Keratinocyte (primary cell): ENCODE data around the gene COG4. TPM values are rescaled to one million over a fixed set of nuclear protein-coding genes. Genes with fewer than 3 reads are reported as not detected.

ENCODE experiments used
- DNase-seq: peaks from one replicate; pipeline ENCODE4 v3.0.0-alpha.2; 2011; ENCODE audit warnings: low read depth, missing footprints, low spot score
- FAIRE-seq: peaks from 2 replicates; lab custom pipeline; 2011; peaks lifted over from hg19 to GRCh38; lab: Jason Lieb, UNC
- H2AFZ ChIP-seq: 2 replicates; pipeline ENCODE4 v1.6.0; 2012; ENCODE audit warnings: low read length, control low read depth, inconsistent platforms; ENCODE audit not compliant: control insufficient read depth
- H3K27ac ChIP-seq: 2 replicates; pipeline ENCODE4 v1.5.1; 2011; ENCODE audit warnings: low read length; ENCODE audit not compliant: control insufficient read depth, insufficient read depth
- H3K27me3 ChIP-seq: 3 replicates; pipeline ENCODE4 v1.6.0; 2011; ENCODE audit warnings: low read length; ENCODE audit not compliant: control insufficient read depth, insufficient read depth; ENCODE audit errors: extremely low read depth
- H3K36me3 ChIP-seq, 2 experiments: 2 replicates in 1 of 2; 3 replicates in 1 of 2; pipeline ENCODE4 v1.5.1; 2011; ENCODE audit warnings: low read length in 2 of 2, mild to moderate bottlenecking in 1 of 2; ENCODE audit not compliant: control insufficient read depth in 2 of 2, insufficient read depth in 2 of 2; ENCODE audit errors: extremely low read depth in 1 of 2
- H3K4me1 ChIP-seq: 3 replicates; pipeline ENCODE4 v1.5.1; 2011; ENCODE audit warnings: low read length; ENCODE audit not compliant: control insufficient read depth, insufficient read depth; ENCODE audit errors: extremely low read depth
- H3K4me2 ChIP-seq: 3 replicates; pipeline ENCODE4 v1.6.0; 2011; ENCODE audit warnings: low read depth, low read length; ENCODE audit not compliant: control insufficient read depth, insufficient read depth; ENCODE audit errors: extremely low read depth
- H3K4me3 ChIP-seq, 3 experiments: fragments of 200-600 bp in 1 of 3; sonication (generic) in 1 of 3; 2 replicates in 2 of 3; 3 replicates in 1 of 3; pipeline ENCODE4 v1.5.1; 2011 to 2016; ENCODE audit warnings: low read length in 3 of 3, mild to moderate bottlenecking in 3 of 3, control low read depth in 2 of 3, inconsistent platforms in 1 of 3, low read depth in 1 of 3, mixed read lengths in 1 of 3, mixed run types in 1 of 3, moderate library complexity in 1 of 3; ENCODE audit not compliant: control insufficient read depth in 2 of 3, insufficient read depth in 2 of 3; ENCODE audit errors: extremely low read depth in 1 of 3
- H3K79me2 ChIP-seq: 2 replicates; pipeline ENCODE4 v1.6.0; 2012; ENCODE audit warnings: low read length; ENCODE audit not compliant: control insufficient read depth, insufficient read depth
- H3K9ac ChIP-seq: 3 replicates; pipeline ENCODE4 v1.6.0; 2011; ENCODE audit warnings: low read length; ENCODE audit not compliant: control insufficient read depth, insufficient read depth; ENCODE audit errors: extremely low read depth
- H3K9me1 ChIP-seq: 3 replicates; pipeline ENCODE4 v1.6.0; 2011; ENCODE audit warnings: low read length; ENCODE audit not compliant: control insufficient read depth, insufficient read depth; ENCODE audit errors: extremely low read depth
- H3K9me3 ChIP-seq: 2 replicates; pipeline ENCODE4 v1.5.1; 2012; ENCODE audit warnings: low read depth, low read length; ENCODE audit not compliant: control insufficient read depth
- H4K20me1 ChIP-seq: 3 replicates; pipeline ENCODE4 v1.6.0; 2011; ENCODE audit warnings: low read length; ENCODE audit not compliant: control insufficient read depth, insufficient read depth; ENCODE audit errors: extremely low read depth
- CTCF ChIP-seq, 3 experiments: IDR thresholded peaks in 1 of 3; conservative IDR thresholded peaks in 1 of 3; optimal IDR thresholded peaks in 1 of 3; 2 replicates in 2 of 3; 3 replicates in 1 of 3; pipeline versions ENCODE3 to v1.5.1; 2011; ENCODE audit warnings: low read length in 3 of 3, mild to moderate bottlenecking in 3 of 3, moderate library complexity in 2 of 3, control low read depth in 1 of 3, inconsistent platforms in 1 of 3; ENCODE audit not compliant: insufficient read depth in 2 of 3; ENCODE audit errors: extremely low read depth in 1 of 3
- EZH2 ChIP-seq: IDR thresholded peaks from one replicate; pipeline ENCODE4 v1.6.1; 2012; ENCODE audit warnings: inconsistent platforms, mild to moderate bottlenecking, low read length, moderate library complexity
- dilution Hi-C: fragments of 300-500 bp; cut with MboI; formaldehyde crosslinking; loops from one replicate; pipeline ENCODE4 v1.7.0; 2020; ENCODE audit warnings: low sequenced_read_pairs; ENCODE audit not compliant: extremely low pct_ligation_motif_present
- polyA plus RNA-seq, 5 experiments: library from polyadenylated mRNA; depleted of rRNA in 3 of 5; stranded (reverse) in 3 of 5; stranded (forward) in 1 of 5; unstranded in 1 of 5; fragments of >200 nt; gene quantifications; 1 replicate in 1 of 5; 2 replicates in 3 of 5; 3 replicates in 1 of 5; pipeline versions ENCODE4 v1.2.1 to v1.2.3, GENCODE V29; 2011 to 2012; ENCODE audit warnings: missing spikeins in 2 of 5, low read depth in 1 of 5, low replicate concordance in 1 of 5

The COG4 gene
- polyA plus RNA-seq, 1 donor (not counting 4 experiments of a cell fraction or from before 2014, with no cell fraction given) = 38.9 TPM

DNA sequence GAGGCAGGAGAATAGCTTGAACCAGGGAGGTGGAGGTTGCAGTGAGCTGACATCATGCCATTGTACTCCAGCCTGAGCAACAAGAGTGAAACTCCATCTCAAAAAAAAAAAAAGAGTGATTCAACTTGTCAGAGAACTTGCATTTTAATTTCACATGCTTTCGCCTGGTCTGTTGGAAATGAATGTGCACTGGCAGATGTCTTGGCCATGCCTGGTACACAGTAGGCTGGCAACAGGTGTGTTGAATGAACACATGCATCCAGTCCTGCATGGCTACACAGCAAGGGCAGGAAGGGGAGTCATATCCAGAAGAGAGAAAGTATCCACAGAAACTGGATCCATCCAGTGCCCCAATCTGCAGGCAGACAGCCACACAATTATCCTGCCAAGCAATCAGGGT is 11.5 kb downstream of the COG4 start:
- FAIRE-seq = no peak
- DNase-seq = no peak
- Histone ChIP-seq H3K4me3 (no peak overlapping the region), H3K36me3 (peaks cover 0 to 19% of the 10 kb centered on the region in 2 experiments), H3K79me2 (no peaks in the 10 kb centered on the region), H3K4me2 (no peak overlapping the region), H2AFZ (no peak overlapping the region), H3K9me3 (no peaks in the 10 kb centered on the region), H3K4me1 (peaks cover 5% of the 10 kb centered on the region), H3K9me1 (no peaks in the 10 kb centered on the region), H3K9ac (no peak overlapping the region), H3K27ac (no peak overlapping the region), H4K20me1 (no peaks in the 10 kb centered on the region), H3K27me3 (no peaks in the 10 kb centered on the region)
- TF ChIP-seq EZH2 (no peak), CTCF (optimal IDR thresholded peaks at IDR 0.05 in 1 of 3, IDR thresholded peaks at IDR 0.05 in 1 of 3, conservative IDR thresholded peaks at IDR 0.05 in 1 of 3; ENCODE audit: extremely low read depth in 1 of 3, insufficient read depth in 2 of 3, low read length in 3 of 3) (no peak)
- dilution Hi-C loops = no loop called here

DNA sequence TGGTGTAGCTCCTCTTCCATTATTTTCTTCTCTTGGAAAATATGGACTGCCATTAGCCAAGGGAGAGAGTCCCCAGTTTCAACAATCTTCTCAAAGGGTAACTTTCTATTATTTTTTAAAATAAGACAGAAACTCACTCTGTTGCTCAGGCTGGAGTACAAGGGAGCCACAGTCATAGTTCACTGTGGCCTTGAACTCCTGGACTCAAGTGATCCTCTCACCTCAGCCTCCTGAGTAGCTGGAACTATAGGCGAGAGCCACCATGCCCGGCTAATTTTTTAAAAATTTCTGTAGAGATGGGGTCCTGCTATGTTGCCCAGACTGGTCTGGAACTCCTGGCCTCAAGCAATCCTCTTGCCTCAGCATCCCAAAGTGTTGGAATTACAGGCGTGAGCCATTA is 13.1 kb downstream of the COG4 start:
- Histone ChIP-seq H3K4me3 (no peak overlapping the region), H3K27me3 (no peaks in the 10 kb centered on the region), H4K20me1 (no peaks in the 10 kb centered on the region), H3K9ac (no peak overlapping the region), H2AFZ (no peak overlapping the region), H3K9me3 (no peaks in the 10 kb centered on the region), H3K4me1 (peaks cover 5% of the 10 kb centered on the region), H3K36me3 (peaks cover 0 to 15% of the 10 kb centered on the region in 2 experiments), H3K4me2 (no peak overlapping the region), H3K79me2 (no peaks in the 10 kb centered on the region), H3K27ac (no peak overlapping the region), H3K9me1 (no peaks in the 10 kb centered on the region)
- dilution Hi-C loops = no loop called here
- no peak for TF ChIP-seq EZH2
- no peak for FAIRE-seq
- DNase-seq = no peak

DNA sequence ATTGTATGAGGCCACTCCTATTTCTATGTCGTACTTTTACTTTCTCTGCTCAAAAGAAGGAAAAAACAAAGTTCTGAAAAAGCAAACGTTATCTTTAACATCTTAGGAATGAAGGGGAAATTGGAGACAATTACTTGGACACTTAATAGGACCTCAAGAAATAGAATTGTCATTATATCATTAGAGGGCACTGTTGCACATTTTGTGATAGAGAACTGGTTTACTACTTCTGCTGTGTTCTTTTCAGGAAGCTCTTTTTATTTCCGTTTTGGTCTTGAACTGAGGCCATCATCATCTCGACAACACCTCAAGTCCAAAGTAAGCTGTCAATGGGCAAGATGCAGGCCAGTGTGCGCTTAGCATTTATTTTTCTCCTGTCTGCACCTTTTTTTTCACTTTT is 14.6 kb downstream of the COG4 start:
- Histone ChIP-seq H3K9me3 (no peaks in the 10 kb centered on the region), H2AFZ (no peak overlapping the region), H3K4me1 (peaks cover 5% of the 10 kb centered on the region), H3K4me2 (no peak overlapping the region), H3K4me3 (no peak overlapping the region), H3K36me3 (peaks cover 0 to 17% of the 10 kb centered on the region in 2 experiments), H3K79me2 (no peaks in the 10 kb centered on the region), H4K20me1 (no peaks in the 10 kb centered on the region), H3K9ac (no peak overlapping the region), H3K27me3 (no peaks in the 10 kb centered on the region), H3K27ac (no peak overlapping the region), H3K9me1 (no peaks in the 10 kb centered on the region)
- DNase-seq (no peak), FAIRE-seq (no peak)
- dilution Hi-C loops = no loop called here
- no peak for TF ChIP-seq CTCF (optimal IDR thresholded peaks at IDR 0.05 in 1 of 3, IDR thresholded peaks at IDR 0.05 in 1 of 3, conservative IDR thresholded peaks at IDR 0.05 in 1 of 3; ENCODE audit: extremely low read depth in 1 of 3, insufficient read depth in 2 of 3, low read length in 3 of 3)
- no peak for TF ChIP-seq EZH2
